Peyer's patch (tissue), 4 donors: ENCODE measurements around the gene RNF208.

Experiments used
- CTCF ChIP-seq, 6 experiments: fragments of 450-650 bp in 4 of 6; fragments of 200-600 bp in 2 of 6; sonication (generic) in 1 of 6; IDR thresholded peaks; one replicate each; pipeline ENCODE4 v1.5.1; 2017 to 2019; ENCODE audit warnings: antibody characterized with exemption in 6 of 6, mild to moderate bottlenecking in 3 of 6, moderate library complexity in 1 of 6
- POLR2A ChIP-seq, 2 donors: fragments of 450-650 bp; IDR thresholded peaks; one replicate each; pipeline ENCODE4 v1.5.1; 2017; ENCODE audit warnings: antibody characterized with exemption in 2 of 2, mild to moderate bottlenecking in 2 of 2, moderate library complexity in 2 of 2

GRCh38 chr9:137236238-137236935 is 14.3 kb upstream of the RNF208 start:
- TF ChIP-seq CTCF (IDR thresholded peaks at IDR 0.05) (peak; percentile 99 to 100 (median 100)), POLR2A (IDR thresholded peaks at IDR 0.05) (no peak)
